ENCODE measurements around the gene GMPR2. TPM values are rescaled to one million over a fixed set of nuclear protein-coding genes. Genes with fewer than 3 reads are reported as not detected.

The GMPR2 gene
- total and polyA plus RNA-seq, 2 of the 13 experiments (the other 11 are each of a cell fraction or from before 2014, with no cell fraction given): 210 to 273 TPM

GRCh38 chr14:24186831-24187538 is 45.7 kb upstream of the GMPR2 start:
- CTCF ChIA-PET (ENCODE audit: low intra/inter-chr PET ratio, low total read pairs): no interaction called here
- H3K4me1 ChIP-seq (ENCODE audit: insufficient read depth, low read length): peaks cover 28% of the 10 kb centered on the region
- WGBS (ENCODE audit: low lambda C conversion rate): 93% methylated on average over 10 of the region's 10 CpGs
- ATAC-seq: no peak
- intact Hi-C loops (cut with micrococcal nuclease; ENCODE audit: unreplicated experiment): no loop called here
- no peak for DNase-seq (ENCODE audit: low spot score)
- peak overlapping the region; percentile 96 for H3K4me2 ChIP-seq (ENCODE audit: low read depth, low read length)
- peak overlapping the region in 2 of 3 experiments; percentile 77 to 92; a peak in 4 of 6 replicates for H3K4me3 ChIP-seq (replicated peaks in 1 of 3; ENCODE audit: insufficient read depth in 1 of 3, low read depth in 2 of 3, low read length in 3 of 3)
- H2AFZ ChIP-seq (ENCODE audit: low read length): no peak overlapping the region
- no peaks in the 10 kb centered on the region for H4K20me1 ChIP-seq (ENCODE audit: insufficient read depth, low read length)
- peaks cover 16% of the 10 kb centered on the region for H3K79me2 ChIP-seq (ENCODE audit: insufficient read depth, low read length)
- in situ Hi-C loops (cut with HindIII; ENCODE audit: extremely low pct_ligation_motif_present, low pct_unique_long_range_greater_than_20kb): no loop called here
- no peak for FAIRE-seq
- no TSS peak for BruUV-seq (replicated peaks)
- H3K36me3 ChIP-seq (replicated peaks in 1 of 2; ENCODE audit: control insufficient read depth in 1 of 2, insufficient read depth in 2 of 2, low read length in 2 of 2): peaks cover 64 to 73% of the 10 kb centered on the region in 2 experiments
- H3K27ac ChIP-seq (ENCODE audit: extremely low read length, insufficient read depth, low read length): no peak overlapping the region
- peak overlapping the region; percentile 84; the same call in 1 of the 2 replicates for H3K9ac ChIP-seq (ENCODE audit: insufficient read depth, low read depth, low read length)
- H3K27me3 ChIP-seq (ENCODE audit: control insufficient read depth in 1 of 2, insufficient read depth in 2 of 2, low read length in 2 of 2): no peaks in the 10 kb centered on the region
- POLR2A ChIA-PET: interaction anchor here (0.8 to 6.4 kb wide), 9 partner anchors 9 to 112 kb away, joined by 4 to 65 read pairs (median 22); partner anchors contain the start of genes DCAF11, DHRS1, EMC9 and IRF9
- no peaks in the 10 kb centered on the region for H3K9me3 ChIP-seq (ENCODE audit: low read length)
- TF ChIP-seq BRD4 (CRISPR knock-in tag; IDR thresholded peaks at IDR 0.05): peak; percentile 53; the same call in 1 of the 2 replicates
- TF ChIP-seq ARNT2 (CRISPR knock-in tag; IDR thresholded peaks at IDR 0.05; ENCODE audit: low read depth): no peak
- 0 out of 2 replicates have a peak, but pooled peaks have one; percentile 10 for TF ChIP-seq TAF1 (CRISPR knock-in tag; IDR thresholded peaks at IDR 0.05)
- TF ChIP-seq BORCS8-MEF2B (CRISPR knock-in tag; IDR thresholded peaks at IDR 0.05): peak; percentile 23; the same call in 1 of the 2 replicates
- TF ChIP-seq ZNF382 (CRISPR knock-in tag; IDR thresholded peaks at IDR 0.05; ENCODE audit: borderline replicate concordance): no peak
- 0 out of 2 replicates have a peak, but pooled peaks have one; percentile 11 for TF ChIP-seq PHF8 (CRISPR knock-in tag; IDR thresholded peaks at IDR 0.05)
- 0 out of 2 replicates have a peak, but pooled peaks have one; percentile 12 for TF ChIP-seq GATAD1 (CRISPR knock-in tag; IDR thresholded peaks at IDR 0.05)
- TF ChIP-seq ZNF275 (CRISPR knock-in tag; IDR thresholded peaks at IDR 0.05; ENCODE audit: borderline replicate concordance): no peak
- no peak for TF ChIP-seq ZNF704 (CRISPR knock-in tag; IDR thresholded peaks at IDR 0.05; ENCODE audit: borderline replicate concordance)
- no peak for TF ChIP-seq ZBTB7A (CRISPR knock-in tag; IDR thresholded peaks at IDR 0.05)
- TF ChIP-seq NRL (CRISPR knock-in tag; IDR thresholded peaks at IDR 0.05; ENCODE audit: borderline replicate concordance): peak; percentile 44; the same call in 1 of the 2 replicates
- 0 out of 2 replicates have a peak, but pooled peaks have one; percentile 65 for TF ChIP-seq EEA1 (CRISPR knock-in tag; IDR thresholded peaks at IDR 0.05; ENCODE audit: borderline replicate concordance)
- peak; percentile 21 for TF ChIP-seq MED8 (CRISPR knock-in tag; IDR thresholded peaks at IDR 0.05; ENCODE audit: insufficient replicate concordance)
- TF ChIP-seq EP300 (IDR thresholded peaks at IDR 0.05; ENCODE audit: low read depth in 2 of 2, low read length in 2 of 2): no peak
- 0 out of 2 replicates have a peak, but pooled peaks have one; percentile 43 for TF ChIP-seq EP300 (CRISPR knock-in tag; IDR thresholded peaks at IDR 0.05; ENCODE audit: borderline replicate concordance)
- TF ChIP-seq ZSCAN20 (CRISPR knock-in tag; IDR thresholded peaks at IDR 0.05; ENCODE audit: borderline replicate concordance): no peak
- TF ChIP-seq GTF2F1 (IDR thresholded peaks at IDR 0.05; ENCODE audit: low read length): no peak
- peak; percentile 73; the same call in 1 of the 2 replicates for TF ChIP-seq ZNF253 (CRISPR knock-in tag; IDR thresholded peaks at IDR 0.05; ENCODE audit: borderline replicate concordance)
- 0 out of 2 replicates have a peak, but pooled peaks have one; percentile 30 for TF ChIP-seq TERF1 (CRISPR knock-in tag; IDR thresholded peaks at IDR 0.05)
- TF ChIP-seq TEAD3 (CRISPR knock-in tag; optimal IDR thresholded peaks at IDR 0.05; ENCODE audit: borderline replicate concordance): no peak
- no peak for TF ChIP-seq FOXO1 (CRISPR knock-in tag; IDR thresholded peaks at IDR 0.05)
